Keratinocyte (primary cell): ENCODE data around the gene ARPC5L. TPM values are rescaled to one million over a fixed set of nuclear protein-coding genes. Genes with fewer than 3 reads are reported as not detected.

Experiments
- DNase-seq: peaks from one replicate; pipeline ENCODE4 v3.0.0-alpha.2; 2011; ENCODE audit warnings: low read depth, missing footprints, low spot score
- FAIRE-seq: peaks from 2 replicates; lab custom pipeline; 2011; peaks lifted over from hg19 to GRCh38; lab: Jason Lieb, UNC
- H2AFZ ChIP-seq: 2 replicates; pipeline ENCODE4 v1.6.0; 2012; ENCODE audit warnings: low read length, control low read depth, inconsistent platforms; ENCODE audit not compliant: control insufficient read depth
- H3K27ac ChIP-seq: 2 replicates; pipeline ENCODE4 v1.5.1; 2011; ENCODE audit warnings: low read length; ENCODE audit not compliant: control insufficient read depth, insufficient read depth
- H3K27me3 ChIP-seq: 3 replicates; pipeline ENCODE4 v1.6.0; 2011; ENCODE audit warnings: low read length; ENCODE audit not compliant: control insufficient read depth, insufficient read depth; ENCODE audit errors: extremely low read depth
- H3K36me3 ChIP-seq, 2 experiments: 2 replicates in 1 of 2; 3 replicates in 1 of 2; pipeline ENCODE4 v1.5.1; 2011; ENCODE audit warnings: low read length in 2 of 2, mild to moderate bottlenecking in 1 of 2; ENCODE audit not compliant: control insufficient read depth in 2 of 2, insufficient read depth in 2 of 2; ENCODE audit errors: extremely low read depth in 1 of 2
- H3K4me1 ChIP-seq: 3 replicates; pipeline ENCODE4 v1.5.1; 2011; ENCODE audit warnings: low read length; ENCODE audit not compliant: control insufficient read depth, insufficient read depth; ENCODE audit errors: extremely low read depth
- H3K4me2 ChIP-seq: 3 replicates; pipeline ENCODE4 v1.6.0; 2011; ENCODE audit warnings: low read depth, low read length; ENCODE audit not compliant: control insufficient read depth, insufficient read depth; ENCODE audit errors: extremely low read depth
- H3K4me3 ChIP-seq, 3 experiments: fragments of 200-600 bp in 1 of 3; sonication (generic) in 1 of 3; 2 replicates in 2 of 3; 3 replicates in 1 of 3; pipeline ENCODE4 v1.5.1; 2011 to 2016; ENCODE audit warnings: low read length in 3 of 3, mild to moderate bottlenecking in 3 of 3, control low read depth in 2 of 3, inconsistent platforms in 1 of 3, low read depth in 1 of 3, mixed read lengths in 1 of 3, mixed run types in 1 of 3, moderate library complexity in 1 of 3; ENCODE audit not compliant: control insufficient read depth in 2 of 3, insufficient read depth in 2 of 3; ENCODE audit errors: extremely low read depth in 1 of 3
- H3K79me2 ChIP-seq: 2 replicates; pipeline ENCODE4 v1.6.0; 2012; ENCODE audit warnings: low read length; ENCODE audit not compliant: control insufficient read depth, insufficient read depth
- H3K9ac ChIP-seq: 3 replicates; pipeline ENCODE4 v1.6.0; 2011; ENCODE audit warnings: low read length; ENCODE audit not compliant: control insufficient read depth, insufficient read depth; ENCODE audit errors: extremely low read depth
- H3K9me1 ChIP-seq: 3 replicates; pipeline ENCODE4 v1.6.0; 2011; ENCODE audit warnings: low read length; ENCODE audit not compliant: control insufficient read depth, insufficient read depth; ENCODE audit errors: extremely low read depth
- H3K9me3 ChIP-seq: 2 replicates; pipeline ENCODE4 v1.5.1; 2012; ENCODE audit warnings: low read depth, low read length; ENCODE audit not compliant: control insufficient read depth
- H4K20me1 ChIP-seq: 3 replicates; pipeline ENCODE4 v1.6.0; 2011; ENCODE audit warnings: low read length; ENCODE audit not compliant: control insufficient read depth, insufficient read depth; ENCODE audit errors: extremely low read depth
- CTCF ChIP-seq, 3 experiments: IDR thresholded peaks in 1 of 3; conservative IDR thresholded peaks in 1 of 3; optimal IDR thresholded peaks in 1 of 3; 2 replicates in 2 of 3; 3 replicates in 1 of 3; pipeline versions ENCODE3 to v1.5.1; 2011; ENCODE audit warnings: low read length in 3 of 3, mild to moderate bottlenecking in 3 of 3, moderate library complexity in 2 of 3, control low read depth in 1 of 3, inconsistent platforms in 1 of 3; ENCODE audit not compliant: insufficient read depth in 2 of 3; ENCODE audit errors: extremely low read depth in 1 of 3
- EZH2 ChIP-seq: IDR thresholded peaks from one replicate; pipeline ENCODE4 v1.6.1; 2012; ENCODE audit warnings: inconsistent platforms, mild to moderate bottlenecking, low read length, moderate library complexity
- dilution Hi-C: fragments of 300-500 bp; cut with MboI; formaldehyde crosslinking; loops from one replicate; pipeline ENCODE4 v1.7.0; 2020; ENCODE audit warnings: low sequenced_read_pairs; ENCODE audit not compliant: extremely low pct_ligation_motif_present
- polyA plus RNA-seq, 5 experiments: library from polyadenylated mRNA; depleted of rRNA in 3 of 5; stranded (reverse) in 3 of 5; stranded (forward) in 1 of 5; unstranded in 1 of 5; fragments of >200 nt; gene quantifications; 1 replicate in 1 of 5; 2 replicates in 3 of 5; 3 replicates in 1 of 5; pipeline versions ENCODE4 v1.2.1 to v1.2.3, GENCODE V29; 2011 to 2012; ENCODE audit warnings: missing spikeins in 2 of 5, low read depth in 1 of 5, low replicate concordance in 1 of 5

ARPC5L gene
- polyA plus RNA-seq, 1 donor (not counting 4 experiments of a cell fraction or from before 2014, with no cell fraction given) = 102 TPM

DNA sequence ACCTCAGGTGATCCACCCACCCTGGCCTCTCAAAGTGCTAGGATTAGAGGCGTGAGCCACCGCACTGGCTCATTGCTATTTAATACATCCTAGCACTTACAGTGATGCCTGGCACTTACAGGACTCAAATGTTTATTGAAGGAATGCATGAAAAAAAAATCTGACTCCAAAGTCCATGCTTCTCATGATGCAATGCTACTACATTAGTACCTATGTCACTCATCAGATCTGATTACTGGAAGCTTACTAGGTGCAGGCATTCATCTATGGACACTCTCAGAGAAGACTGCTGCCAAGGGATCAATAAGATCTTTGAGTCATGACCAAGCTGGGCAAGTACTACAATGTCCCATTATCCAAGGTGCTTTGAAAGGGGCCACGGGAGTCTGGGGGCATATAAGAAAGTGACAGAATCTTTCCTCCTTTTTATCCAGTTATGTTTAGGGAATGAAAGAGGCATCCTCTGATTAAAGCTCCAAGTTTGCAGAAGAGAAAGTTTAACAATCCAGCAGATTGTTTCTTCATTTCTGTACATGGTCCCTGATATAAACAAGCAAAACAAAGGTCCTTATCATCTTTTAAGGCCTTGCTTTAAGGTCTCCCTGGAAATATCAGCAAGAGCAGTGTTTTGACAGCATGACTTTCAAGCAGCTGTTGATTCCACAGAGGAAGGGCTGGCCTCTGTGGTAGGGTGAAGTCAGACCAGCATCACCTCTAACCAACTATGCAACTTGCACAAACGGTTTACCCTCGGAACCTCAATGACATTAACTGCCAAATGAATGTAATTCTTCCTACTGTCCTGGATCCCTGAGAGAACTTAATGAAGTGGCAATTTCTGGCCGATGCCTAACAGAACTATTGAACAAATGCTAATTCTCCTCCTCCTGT, 35.9 kb downstream of the ARPC5L start:
- H2AFZ ChIP-seq = no peak overlapping the region
- H3K9me3 ChIP-seq = no peaks in the 10 kb centered on the region
- FAIRE-seq = no peak
- H3K9ac ChIP-seq = no peak overlapping the region
- peaks cover 13% of the 10 kb centered on the region for H3K4me1 ChIP-seq
- H3K9me1 ChIP-seq = no peaks in the 10 kb centered on the region
- TF ChIP-seq EZH2 (no peak), CTCF (optimal IDR thresholded peaks at IDR 0.05 in 1 of 3, IDR thresholded peaks at IDR 0.05 in 1 of 3, conservative IDR thresholded peaks at IDR 0.05 in 1 of 3; ENCODE audit: extremely low read depth in 1 of 3, insufficient read depth in 2 of 3, low read length in 3 of 3) (no peak)
- H3K79me2 ChIP-seq = no peaks in the 10 kb centered on the region
- peaks cover 10 to 11% of the 10 kb centered on the region in 2 experiments for H3K36me3 ChIP-seq
- H3K27me3 ChIP-seq = no peaks in the 10 kb centered on the region
- H3K4me3 ChIP-seq = no peak overlapping the region
- H3K27ac ChIP-seq = no peak overlapping the region
- no peak for DNase-seq
- H3K4me2 ChIP-seq = no peak overlapping the region
- H4K20me1 ChIP-seq = no peaks in the 10 kb centered on the region
- dilution Hi-C loops = no loop called here

- no peaks in the 10 kb centered on the region for H3K9me3 ChIP-seq
- no peaks in the 10 kb centered on the region for H3K9me1 ChIP-seq
- no peak overlapping the region for H2AFZ ChIP-seq
- TF ChIP-seq EZH2 = no peak
- TF ChIP-seq CTCF (optimal IDR thresholded peaks at IDR 0.05 in 1 of 3, IDR thresholded peaks at IDR 0.05 in 1 of 3, conservative IDR thresholded peaks at IDR 0.05 in 1 of 3; ENCODE audit: extremely low read depth in 1 of 3, insufficient read depth in 2 of 3, low read length in 3 of 3) = no peak
- peaks cover 13% of the 10 kb centered on the region for H3K4me1 ChIP-seq
- H3K4me3 ChIP-seq = no peak overlapping the region
- H3K27me3 ChIP-seq = no peaks in the 10 kb centered on the region
- no peak overlapping the region for H3K27ac ChIP-seq
- FAIRE-seq (peak; percentile 29), DNase-seq (no peak)
- no peak overlapping the region for H3K4me2 ChIP-seq
- H3K79me2 ChIP-seq = no peaks in the 10 kb centered on the region
- dilution Hi-C loops = no loop called here
- peaks cover 5 to 6% of the 10 kb centered on the region in 2 experiments for H3K36me3 ChIP-seq
- no peaks in the 10 kb centered on the region for H4K20me1 ChIP-seq
- no peak overlapping the region for H3K9ac ChIP-seq
Measured at GRCh38 chr9:124899845-124900244, 37.9 kb downstream of the ARPC5L start.
